IMR-90 (cell line): Measurements from ENCODE around the gene ZNF467.
A peak's percentile ranks its signal among the peaks of the same experiment; 100 is the strongest.

ENCODE experiments used
- CTCF ChIP-seq: conservative IDR thresholded peaks from 2 replicates; pipeline ENCODE4 v1.5.1; 2012; ENCODE audit warnings: mild to moderate bottlenecking, low read depth, low read length, improper control_type of control experiment
- ELK1 ChIP-seq: fragments of 150-350 bp; IDR thresholded peaks from 2 replicates; pipeline ENCODE4 v1.6.1; 2016; ENCODE audit warnings: low read depth, mild to moderate bottlenecking, low read length, moderate library complexity, borderline replicate concordance
- FOS ChIP-seq: fragments of 150-350 bp; IDR thresholded peaks from 2 replicates; pipeline ENCODE4 v1.6.1; 2016; ENCODE audit warnings: low read depth, low read length
- MAZ ChIP-seq: IDR thresholded peaks from 2 replicates; pipeline ENCODE4 v1.6.1; 2012; ENCODE audit warnings: low read depth, mild to moderate bottlenecking, low read length, improper control_type of control experiment, moderate library complexity, borderline replicate concordance
- POLR2A ChIP-seq: IDR thresholded peaks from 2 replicates; pipeline ENCODE4 v1.6.1; 2012; ENCODE audit warnings: mild to moderate bottlenecking, low read depth, low read length

- TF ChIP-seq CTCF (no peak), ELK1 (no peak), FOS (no peak), MAZ (no peak), POLR2A (0 out of 2 replicates have a peak, but pooled peaks have one; percentile 37)
Measured at GRCh38 chr7:149714910-149715471, 58.4 kb downstream of the ZNF467 start.
